Bronchial epithelial cell (primary cell): ENCODE measurements around the gene CD83. TPM values are rescaled to one million over a fixed set of nuclear protein-coding genes. Genes with fewer than 3 reads are reported as not detected.

Source experiments
- DNase-seq: peaks from one replicate; pipeline ENCODE4 v3.0.0-alpha.2; 2010; ENCODE audit warnings: low read depth
- FAIRE-seq: peaks from 2 replicates; lab custom pipeline; 2011; peaks lifted over from hg19 to GRCh38; lab: Jason Lieb, UNC
- H3K27me3 ChIP-seq: 2 replicates; pipeline ENCODE4 v1.5.1; 2011; ENCODE audit warnings: low read length; ENCODE audit not compliant: control insufficient read depth, insufficient read depth
- H3K36me3 ChIP-seq: 2 replicates; pipeline ENCODE4 v1.5.1; 2011; ENCODE audit warnings: low read length; ENCODE audit not compliant: control insufficient read depth, insufficient read depth
- H3K4me3 ChIP-seq: 2 replicates; pipeline ENCODE4 v1.5.1; 2011; ENCODE audit warnings: mild to moderate bottlenecking, low read depth, low read length, control low read depth
- CTCF ChIP-seq: IDR thresholded peaks from 2 replicates; pipeline ENCODE4 v1.5.1; 2011; ENCODE audit warnings: mild to moderate bottlenecking, moderate library complexity, low read length, control low read depth, inconsistent platforms; ENCODE audit not compliant: insufficient read depth, severe bottlenecking
- total RNA-seq: library from RNA; depleted of rRNA; stranded (reverse); fragments of >200 nt; gene quantifications from 2 replicates; pipeline ENCODE4 v1.2.1, GENCODE V29; 2014

The CD83 gene
- total RNA-seq, 1 donor from 2014 or later, result 0.53 TPM

GRCh38 chr6:14092316-14092715 lies 25.3 kb upstream of the CD83 start:
- Histone ChIP-seq H3K27me3 (no peaks in the 10 kb centered on the region), H3K36me3 (no peaks in the 10 kb centered on the region), H3K4me3 (no peak overlapping the region)
- FAIRE-seq, result no peak
- no peak for TF ChIP-seq CTCF
- no peak for DNase-seq

GRCh38 chr6:14092838-14093789 lies 24.5 kb upstream of the CD83 start:
- Histone ChIP-seq H3K36me3 (no peaks in the 10 kb centered on the region), H3K27me3 (no peaks in the 10 kb centered on the region), H3K4me3 (no peak overlapping the region)
- no peak for FAIRE-seq
- TF ChIP-seq CTCF, result no peak
- no peak for DNase-seq

- TF ChIP-seq CTCF, result no peak
- Histone ChIP-seq H3K4me3 (no peak overlapping the region), H3K27me3 (no peaks in the 10 kb centered on the region), H3K36me3 (no peaks in the 10 kb centered on the region)
- DNase-seq (no peak), FAIRE-seq (no peak)
Observed at GRCh38 chr6:14094721-14095120, 22.9 kb upstream of the CD83 start.

- no peaks in the 10 kb centered on the region for H3K27me3 ChIP-seq
- no peak for DNase-seq
- no peak for FAIRE-seq
Observed at GRCh38 chr6:14095437-14095836, 22.1 kb upstream of the CD83 start.

GRCh38 chr6:14100138-14100537 lies 17.4 kb upstream of the CD83 start:
- TF ChIP-seq CTCF, result no peak
- Histone ChIP-seq H3K4me3 (no peak overlapping the region), H3K27me3 (peaks cover 2% of the 10 kb centered on the region), H3K36me3 (no peaks in the 10 kb centered on the region)
- DNase-seq (no peak), FAIRE-seq (no peak)

More at GRCh38 chr6:14095437-14095836, 22.1 kb upstream of the CD83 start:
- Histone ChIP-seq H3K4me3 (no peak overlapping the region), H3K36me3 (no peaks in the 10 kb centered on the region)
- TF ChIP-seq CTCF, result no peak
